ENCODE results near the gene UCHL5. TPM values are rescaled to one million over a fixed set of nuclear protein-coding genes. Genes with fewer than 3 reads are reported as not detected.

UCHL5 gene
- total and polyA plus RNA-seq, 2 donors (not counting 1 experiment from before 2014, with no cell fraction given) = 19.5 to 29.6 TPM

GRCh38 chr1:192986110-192986747 is 72.9 kb downstream of the UCHL5 start:
- H4K20me1 ChIP-seq (ENCODE audit: control insufficient read depth, extremely low read depth, insufficient read depth, low read length) = no peaks in the 10 kb centered on the region
- H3K9ac ChIP-seq (ENCODE audit: insufficient read depth, low read length) = no peak overlapping the region
- no peaks in the 10 kb centered on the region for H3K36me3 ChIP-seq (ENCODE audit: control insufficient read depth, insufficient read depth, low read length)
- TF ChIP-seq EZH2 (IDR thresholded peaks at IDR 0.05; ENCODE audit: low read length, missing control alignments) = no peak
- no peak for TF ChIP-seq CTCF (conservative IDR thresholded peaks at IDR 0.05 in 1 of 2, IDR thresholded peaks at IDR 0.05 in 1 of 2; ENCODE audit: low read depth in 1 of 2, low read length in 2 of 2)
- H3K79me2 ChIP-seq (ENCODE audit: control insufficient read depth, insufficient read depth, low read length) = no peaks in the 10 kb centered on the region
- no peak overlapping the region for H3K4me3 ChIP-seq (replicated peaks in 1 of 4; ENCODE audit: control extremely low read depth in 1 of 4, insufficient read depth in 1 of 4, low read depth in 3 of 4, low read length in 4 of 4)
- H3K4me1 ChIP-seq (ENCODE audit: control insufficient read depth, extremely low read depth, insufficient read depth, low read length) = no peaks in the 10 kb centered on the region
- H3K4me2 ChIP-seq (ENCODE audit: extremely low read depth, insufficient read depth, low read length) = no peak overlapping the region
- H3K27ac ChIP-seq (ENCODE audit: insufficient read depth, low read length) = no peak overlapping the region
- no peaks in the 10 kb centered on the region for H3K9me3 ChIP-seq (ENCODE audit: control insufficient read depth, insufficient read depth, low read depth, low read length)
- H2AFZ ChIP-seq (ENCODE audit: low read length) = no peak overlapping the region
- peak in 1 of 2 donors; percentile 77 for DNase-seq (ENCODE audit: low read depth in 2 of 2)
- H3K27me3 ChIP-seq (ENCODE audit: control insufficient read depth, insufficient read depth, low read length) = no peaks in the 10 kb centered on the region

- Histone ChIP-seq H2AFZ (ENCODE audit: low read length) (no peak overlapping the region), H3K79me2 (ENCODE audit: control insufficient read depth, insufficient read depth, low read length) (no peaks in the 10 kb centered on the region), H3K9ac (ENCODE audit: insufficient read depth, low read length) (no peak overlapping the region), H3K27me3 (ENCODE audit: control insufficient read depth, insufficient read depth, low read length) (no peaks in the 10 kb centered on the region), H3K4me1 (ENCODE audit: control insufficient read depth, extremely low read depth, insufficient read depth, low read length) (no peaks in the 10 kb centered on the region), H3K9me3 (ENCODE audit: control insufficient read depth, insufficient read depth, low read depth, low read length) (no peaks in the 10 kb centered on the region), H3K4me2 (ENCODE audit: extremely low read depth, insufficient read depth, low read length) (no peak overlapping the region), H3K4me3 (replicated peaks in 1 of 4; ENCODE audit: control extremely low read depth in 1 of 4, insufficient read depth in 1 of 4, low read depth in 3 of 4, low read length in 4 of 4) (no peak overlapping the region), H3K27ac (ENCODE audit: insufficient read depth, low read length) (no peak overlapping the region), H3K36me3 (ENCODE audit: control insufficient read depth, insufficient read depth, low read length) (no peaks in the 10 kb centered on the region), H4K20me1 (ENCODE audit: control insufficient read depth, extremely low read depth, insufficient read depth, low read length) (no peaks in the 10 kb centered on the region)
- no peak for TF ChIP-seq EZH2 (IDR thresholded peaks at IDR 0.05; ENCODE audit: low read length, missing control alignments)
- TF ChIP-seq CTCF (conservative IDR thresholded peaks at IDR 0.05 in 1 of 2, IDR thresholded peaks at IDR 0.05 in 1 of 2; ENCODE audit: low read depth in 1 of 2, low read length in 2 of 2) = no peak
- DNase-seq (ENCODE audit: low read depth in 2 of 2) = no peak
Observed at GRCh38 chr1:192984080-192984479, 75.1 kb downstream of the UCHL5 start.

GRCh38 chr1:192983349-192983980 is 75.7 kb downstream of the UCHL5 start:
- no peak for TF ChIP-seq EZH2 (IDR thresholded peaks at IDR 0.05; ENCODE audit: low read length, missing control alignments)
- TF ChIP-seq CTCF (conservative IDR thresholded peaks at IDR 0.05 in 1 of 2, IDR thresholded peaks at IDR 0.05 in 1 of 2; ENCODE audit: low read depth in 1 of 2, low read length in 2 of 2) = no peak
- Histone ChIP-seq H3K4me1 (ENCODE audit: control insufficient read depth, extremely low read depth, insufficient read depth, low read length) (no peaks in the 10 kb centered on the region), H3K4me2 (ENCODE audit: extremely low read depth, insufficient read depth, low read length) (no peak overlapping the region), H3K36me3 (ENCODE audit: control insufficient read depth, insufficient read depth, low read length) (no peaks in the 10 kb centered on the region), H3K79me2 (ENCODE audit: control insufficient read depth, insufficient read depth, low read length) (no peaks in the 10 kb centered on the region), H4K20me1 (ENCODE audit: control insufficient read depth, extremely low read depth, insufficient read depth, low read length) (no peaks in the 10 kb centered on the region), H3K27me3 (ENCODE audit: control insufficient read depth, insufficient read depth, low read length) (no peaks in the 10 kb centered on the region), H3K27ac (ENCODE audit: insufficient read depth, low read length) (no peak overlapping the region), H2AFZ (ENCODE audit: low read length) (no peak overlapping the region), H3K9me3 (ENCODE audit: control insufficient read depth, insufficient read depth, low read depth, low read length) (no peaks in the 10 kb centered on the region), H3K9ac (ENCODE audit: insufficient read depth, low read length) (no peak overlapping the region), H3K4me3 (replicated peaks in 1 of 4; ENCODE audit: control extremely low read depth in 1 of 4, insufficient read depth in 1 of 4, low read depth in 3 of 4, low read length in 4 of 4) (no peak overlapping the region)
- peak in 1 of 2 donors; percentile 22 for DNase-seq (ENCODE audit: low read depth in 2 of 2)

Data from fibroblast of lung (primary cell).